ENCODE measurements around the gene FARS2. TPM values are rescaled to one million over a fixed set of nuclear protein-coding genes. Genes with fewer than 3 reads are reported as not detected.
A peak's percentile ranks its signal among the peaks of the same experiment; 100 is the strongest.

The FARS2 gene
- total and polyA plus RNA-seq, 4 donors: 9.2 to 31.4 (median 19.4) TPM

DNA sequence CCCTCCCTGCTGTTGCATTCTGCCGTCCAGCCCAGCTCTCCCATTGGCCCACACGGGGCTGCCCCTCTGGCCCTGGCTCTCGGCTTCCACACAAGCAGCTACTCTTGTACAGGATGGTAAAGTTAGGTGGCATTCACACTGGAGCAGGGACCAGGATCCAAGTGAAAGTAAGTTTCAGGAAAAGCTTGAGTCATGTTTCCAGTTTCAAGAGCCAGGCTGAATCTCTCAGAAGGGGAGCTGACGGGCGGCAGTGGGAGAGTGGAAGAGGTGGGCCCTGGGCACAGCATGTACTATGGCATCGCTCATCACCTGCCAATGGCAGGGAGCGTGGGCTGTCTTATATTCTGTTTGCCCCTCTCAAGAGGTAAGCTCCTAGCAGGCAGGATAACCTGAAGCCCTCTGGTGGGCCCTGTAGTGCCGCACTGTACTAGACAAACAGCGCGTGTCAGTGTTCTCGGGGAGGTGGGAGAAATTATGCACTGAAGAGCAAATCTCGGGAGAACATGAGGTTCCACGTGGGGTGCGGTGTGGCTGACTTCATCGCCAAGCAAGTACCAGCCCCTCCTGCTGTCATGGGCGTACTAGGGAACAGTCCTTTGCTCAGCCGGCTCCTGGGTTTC is 503.9 kb downstream of the FARS2 start:
- Histone ChIP-seq H3K9ac (ENCODE audit: insufficient read depth in 1 of 2, low read length in 2 of 2) (no peak overlapping the region), H3K4me1 (ENCODE audit: control insufficient read depth in 5 of 5, insufficient read depth in 5 of 5, low read length in 5 of 5) (no peaks in the 10 kb centered on the region), H3K4me3 (no peak overlapping the region), H3K36me3 (ENCODE audit: control insufficient read depth in 4 of 4, insufficient read depth in 4 of 4, low read length in 4 of 4) (peaks cover 0 to 1% (median 0%) of the 10 kb centered on the region in 4 donors), H3K27ac (ENCODE audit: low read depth in 1 of 2, low read length in 1 of 2) (peak overlapping the region in 1 of 2 donors; percentile 87), H3K27me3 (ENCODE audit: control insufficient read depth in 3 of 3, insufficient read depth in 3 of 3, low read length in 2 of 3) (no peaks in the 10 kb centered on the region), H3K9me3 (ENCODE audit: control insufficient read depth in 4 of 4, insufficient read depth in 3 of 4, low read length in 3 of 4) (no peaks in the 10 kb centered on the region)
- TF ChIP-seq, protein P1, sequence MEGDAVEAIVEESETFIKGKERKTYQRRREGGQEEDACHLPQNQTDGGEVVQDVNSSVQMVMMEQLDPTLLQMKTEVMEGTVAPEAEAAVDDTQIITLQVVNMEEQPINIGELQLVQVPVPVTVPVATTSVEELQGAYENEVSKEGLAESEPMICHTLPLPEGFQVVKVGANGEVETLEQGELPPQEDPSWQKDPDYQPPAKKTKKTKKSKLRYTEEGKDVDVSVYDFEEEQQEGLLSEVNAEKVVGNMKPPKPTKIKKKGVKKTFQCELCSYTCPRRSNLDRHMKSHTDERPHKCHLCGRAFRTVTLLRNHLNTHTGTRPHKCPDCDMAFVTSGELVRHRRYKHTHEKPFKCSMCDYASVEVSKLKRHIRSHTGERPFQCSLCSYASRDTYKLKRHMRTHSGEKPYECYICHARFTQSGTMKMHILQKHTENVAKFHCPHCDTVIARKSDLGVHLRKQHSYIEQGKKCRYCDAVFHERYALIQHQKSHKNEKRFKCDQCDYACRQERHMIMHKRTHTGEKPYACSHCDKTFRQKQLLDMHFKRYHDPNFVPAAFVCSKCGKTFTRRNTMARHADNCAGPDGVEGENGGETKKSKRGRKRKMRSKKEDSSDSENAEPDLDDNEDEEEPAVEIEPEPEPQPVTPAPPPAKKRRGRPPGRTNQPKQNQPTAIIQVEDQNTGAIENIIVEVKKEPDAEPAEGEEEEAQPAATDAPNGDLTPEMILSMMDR (IDR thresholded peaks at IDR 0.05; ENCODE audit: control extremely low read depth, extremely low read depth): no peak
- WGBS, 2 donors: 88 to 90% methylated on average over 17 of the region's 17 CpGs
- ATAC-seq (ENCODE audit: insufficient read depth, low FRiP score): peak; percentile 15
- DNase-seq: no peak

DNA sequence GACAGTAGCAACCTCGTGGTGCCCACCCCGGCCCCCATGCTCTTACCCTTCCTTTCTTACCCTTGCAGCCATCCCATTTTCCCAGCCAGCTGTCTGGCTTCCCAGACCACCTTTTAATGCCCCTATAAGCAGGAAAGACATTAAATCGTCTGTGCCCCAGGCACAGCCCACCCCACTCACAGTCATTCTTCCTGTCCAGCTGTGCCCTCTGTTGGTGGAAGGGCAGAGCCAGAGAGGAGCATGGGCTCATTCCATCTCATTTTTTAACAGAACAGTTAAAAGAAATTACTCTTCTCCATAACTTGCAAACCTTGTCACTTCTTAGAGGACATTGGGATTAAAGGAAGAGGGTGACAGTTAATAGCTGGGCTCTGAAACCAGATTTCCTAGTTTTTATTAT is 504.9 kb downstream of the FARS2 start:
- no peak overlapping the region for H3K27ac ChIP-seq (ENCODE audit: low read depth in 1 of 2, low read length in 1 of 2)
- DNase-seq (no peak), ATAC-seq (ENCODE audit: insufficient read depth, low FRiP score) (no peak)
- H3K4me3 ChIP-seq: no peak overlapping the region
- no peaks in the 10 kb centered on the region for H3K36me3 ChIP-seq (ENCODE audit: control insufficient read depth in 4 of 4, insufficient read depth in 4 of 4, low read length in 4 of 4)
- WGBS, 2 donors: 71 to 78% methylated on average over 3 of the region's 3 CpGs
- TF ChIP-seq, protein P1 (IDR thresholded peaks at IDR 0.05; ENCODE audit: control extremely low read depth, extremely low read depth): no peak
- no peak overlapping the region for H3K9ac ChIP-seq (ENCODE audit: insufficient read depth in 1 of 2, low read length in 2 of 2)
- H3K27me3 ChIP-seq (ENCODE audit: control insufficient read depth in 3 of 3, insufficient read depth in 3 of 3, low read length in 2 of 3): no peaks in the 10 kb centered on the region
- no peaks in the 10 kb centered on the region for H3K9me3 ChIP-seq (ENCODE audit: control insufficient read depth in 4 of 4, insufficient read depth in 3 of 4, low read length in 3 of 4)
- no peaks in the 10 kb centered on the region for H3K4me1 ChIP-seq (ENCODE audit: control insufficient read depth in 5 of 5, insufficient read depth in 5 of 5, low read length in 5 of 5)

DNA sequence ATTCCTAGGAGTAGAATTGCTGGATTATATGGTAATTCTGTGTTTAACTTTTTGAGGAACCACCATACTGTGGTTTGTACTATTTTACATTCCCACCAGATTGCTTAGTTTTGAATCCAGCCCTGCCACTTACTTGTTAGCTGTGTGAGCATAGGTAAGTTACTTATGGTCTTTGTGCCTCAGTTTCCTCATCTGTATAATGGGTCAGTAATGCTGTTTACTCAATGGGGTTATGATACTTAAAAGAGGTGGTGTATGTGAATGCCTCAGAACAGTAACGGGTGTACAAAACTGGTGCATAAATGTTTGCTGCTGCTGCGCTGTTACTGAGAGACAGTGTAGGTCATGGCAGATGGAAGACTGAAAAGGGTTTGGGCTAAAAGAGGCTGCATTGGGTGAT is 506.2 kb downstream of the FARS2 start:
- Histone ChIP-seq H3K27ac (ENCODE audit: low read depth in 1 of 2, low read length in 1 of 2) (no peak overlapping the region), H3K9ac (ENCODE audit: insufficient read depth in 1 of 2, low read length in 2 of 2) (no peak overlapping the region), H3K4me3 (no peak overlapping the region), H3K36me3 (ENCODE audit: control insufficient read depth in 4 of 4, insufficient read depth in 4 of 4, low read length in 4 of 4) (no peaks in the 10 kb centered on the region), H3K9me3 (ENCODE audit: control insufficient read depth in 4 of 4, insufficient read depth in 3 of 4, low read length in 3 of 4) (no peaks in the 10 kb centered on the region), H3K27me3 (ENCODE audit: control insufficient read depth in 3 of 3, insufficient read depth in 3 of 3, low read length in 2 of 3) (no peaks in the 10 kb centered on the region), H3K4me1 (ENCODE audit: control insufficient read depth in 5 of 5, insufficient read depth in 5 of 5, low read length in 5 of 5) (no peaks in the 10 kb centered on the region)
- ATAC-seq (ENCODE audit: insufficient read depth, low FRiP score): no peak
- no peak for DNase-seq
- TF ChIP-seq, protein P1 (IDR thresholded peaks at IDR 0.05; ENCODE audit: control extremely low read depth, extremely low read depth): no peak
- WGBS, 2 donors: 94 to 97% methylated on average over 2 of the region's 2 CpGs

DNA sequence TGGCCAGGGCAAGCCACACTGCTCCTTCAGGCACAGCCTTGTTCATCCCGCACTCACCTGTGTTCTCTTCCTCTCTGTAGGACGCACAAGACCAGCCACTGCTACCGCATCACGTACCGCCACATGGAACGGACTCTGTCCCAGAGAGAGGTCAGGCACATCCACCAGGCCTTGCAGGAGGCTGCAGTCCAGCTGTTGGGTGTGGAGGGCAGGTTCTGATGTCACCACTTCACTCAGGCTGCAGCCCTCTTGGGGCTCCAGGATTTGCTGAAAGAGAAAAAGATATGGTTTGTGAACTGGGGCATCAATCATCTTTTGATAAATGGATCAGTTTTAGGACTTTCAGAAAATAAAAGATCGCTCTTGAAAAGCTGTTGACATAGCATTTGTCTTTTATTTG is 509.9 kb downstream of the FARS2 start:
- Histone ChIP-seq H3K9ac (ENCODE audit: insufficient read depth in 1 of 2, low read length in 2 of 2) (no peak overlapping the region), H3K27ac (ENCODE audit: low read depth in 1 of 2, low read length in 1 of 2) (no peak overlapping the region), H3K27me3 (ENCODE audit: control insufficient read depth in 3 of 3, insufficient read depth in 3 of 3, low read length in 2 of 3) (no peaks in the 10 kb centered on the region), H3K4me1 (ENCODE audit: control insufficient read depth in 5 of 5, insufficient read depth in 5 of 5, low read length in 5 of 5) (no peaks in the 10 kb centered on the region), H3K36me3 (ENCODE audit: control insufficient read depth in 4 of 4, insufficient read depth in 4 of 4, low read length in 4 of 4) (peaks cover 0 to 5% (median 2%) of the 10 kb centered on the region in 4 donors), H3K4me3 (no peak overlapping the region), H3K9me3 (ENCODE audit: control insufficient read depth in 4 of 4, insufficient read depth in 3 of 4, low read length in 3 of 4) (no peaks in the 10 kb centered on the region)
- TF ChIP-seq, protein P1 (IDR thresholded peaks at IDR 0.05; ENCODE audit: control extremely low read depth, extremely low read depth): no peak
- ATAC-seq (ENCODE audit: insufficient read depth, low FRiP score): no peak
- 97% methylated on average over 7 of the region's 7 CpGs for WGBS, 2 donors
- DNase-seq: no peak
